Loucy (cell line): Measurements from ENCODE around the gene ARMC10.

Experiments used
- H2AFZ ChIP-seq: fragments of 200-600 bp; sonication (generic); 2 replicates; pipeline ENCODE4 v1.6.0; 2016; ENCODE audit warnings: antibody characterized with exemption, mild to moderate bottlenecking, low read length, moderate library complexity
- H3F3A ChIP-seq: fragments of 200-600 bp; 2 replicates; pipeline ENCODE4 v1.6.0; 2016; ENCODE audit warnings: antibody characterized with exemption, low read depth, mild to moderate bottlenecking
- H3K27me3 ChIP-seq: fragments of 200-600 bp; sonication (generic); 2 replicates; pipeline ENCODE4 v1.6.1; 2014; ENCODE audit warnings: low read length, mild to moderate bottlenecking; ENCODE audit not compliant: insufficient read depth, poor library complexity, severe bottlenecking
- H3K36me3 ChIP-seq: fragments of 200-600 bp; sonication (generic); 2 replicates; pipeline ENCODE4 v1.6.1; 2016; ENCODE audit warnings: low read length; ENCODE audit not compliant: insufficient read depth
- H3K4me1 ChIP-seq: fragments of 200-600 bp; sonication (generic); 2 replicates; pipeline ENCODE4 v1.5.1; 2014; ENCODE audit warnings: low read length, mild to moderate bottlenecking; ENCODE audit not compliant: insufficient read depth, poor library complexity, severe bottlenecking
- H3K4me2 ChIP-seq: fragments of 200-600 bp; sonication (generic); 2 replicates; pipeline ENCODE4 v1.6.0; 2014; ENCODE audit warnings: antibody characterized with exemption, low read length, low read depth, mild to moderate bottlenecking; ENCODE audit not compliant: poor library complexity, severe bottlenecking
- H3K4me3 ChIP-seq: fragments of 200-600 bp; sonication (generic); 2 replicates; pipeline ENCODE4 v1.5.1; 2014; ENCODE audit warnings: low read length, mild to moderate bottlenecking, mixed read lengths; ENCODE audit not compliant: poor library complexity, severe bottlenecking
- H3K79me2 ChIP-seq: fragments of 200-600 bp; sonication (generic); 2 replicates; pipeline ENCODE4 v1.6.1; 2014; ENCODE audit warnings: low read length; ENCODE audit not compliant: insufficient read depth
- H3K9ac ChIP-seq: fragments of 200-600 bp; sonication (generic); 2 replicates; pipeline ENCODE4 v1.6.0; 2014; ENCODE audit warnings: mild to moderate bottlenecking, low read depth, low read length, moderate library complexity; ENCODE audit not compliant: poor library complexity, severe bottlenecking
- H3K9me2 ChIP-seq: fragments of 200-600 bp; sonication (generic); replicated peaks from 2 replicates; pipeline ENCODE4 v1.6.1; 2016; ENCODE audit warnings: low read depth, low read length, mixed read lengths
- H3K9me3 ChIP-seq: fragments of 200-600 bp; sonication (generic); 2 replicates; pipeline ENCODE4 v1.6.1; 2014; ENCODE audit warnings: mild to moderate bottlenecking, antibody characterized with exemption, low read length, low read depth; ENCODE audit not compliant: insufficient read depth
- H4K20me1 ChIP-seq: fragments of 200-600 bp; sonication (generic); 2 replicates; pipeline ENCODE4 v1.6.0; 2014; ENCODE audit warnings: antibody characterized with exemption, low read length, mild to moderate bottlenecking; ENCODE audit not compliant: insufficient read depth, poor library complexity, severe bottlenecking
- EZH2phosphoT487 ChIP-seq: fragments of 200-600 bp; IDR thresholded peaks from 2 replicates; pipeline ENCODE4 v1.6.1; 2018; ENCODE audit warnings: antibody characterized with exemption, mild to moderate bottlenecking, moderate library complexity, borderline replicate concordance
- TF ChIP-seq, protein P1 (sequence below): fragments of 200-600 bp; sonication (generic); conservative IDR thresholded peaks from 2 replicates; pipeline ENCODE4 v1.5.1; 2014; ENCODE audit warnings: mild to moderate bottlenecking, antibody characterized with exemption, low read length

The ARMC10 gene

DNA sequence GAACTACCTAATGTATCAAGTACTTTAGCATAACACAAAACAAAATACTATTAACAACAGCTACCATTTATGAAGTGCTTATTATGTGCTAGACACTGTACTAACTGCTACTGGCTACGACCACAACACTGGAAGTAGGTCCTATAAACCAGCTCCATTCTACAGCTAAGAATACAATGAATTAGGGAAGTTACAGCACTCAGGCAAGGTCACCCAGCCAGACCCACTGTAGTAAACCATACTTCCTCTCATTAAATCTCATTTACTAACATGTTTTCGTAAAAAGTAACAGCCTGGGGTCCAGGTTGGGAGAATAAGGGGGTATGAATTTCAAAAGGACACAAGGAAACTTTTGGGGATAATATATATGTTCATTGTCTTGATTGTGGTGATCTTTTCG lies 48.6 kb downstream of the ARMC10 start:
- no peak overlapping the region for H3K4me2 ChIP-seq
- no peaks in the 10 kb centered on the region for H4K20me1 ChIP-seq

DNA sequence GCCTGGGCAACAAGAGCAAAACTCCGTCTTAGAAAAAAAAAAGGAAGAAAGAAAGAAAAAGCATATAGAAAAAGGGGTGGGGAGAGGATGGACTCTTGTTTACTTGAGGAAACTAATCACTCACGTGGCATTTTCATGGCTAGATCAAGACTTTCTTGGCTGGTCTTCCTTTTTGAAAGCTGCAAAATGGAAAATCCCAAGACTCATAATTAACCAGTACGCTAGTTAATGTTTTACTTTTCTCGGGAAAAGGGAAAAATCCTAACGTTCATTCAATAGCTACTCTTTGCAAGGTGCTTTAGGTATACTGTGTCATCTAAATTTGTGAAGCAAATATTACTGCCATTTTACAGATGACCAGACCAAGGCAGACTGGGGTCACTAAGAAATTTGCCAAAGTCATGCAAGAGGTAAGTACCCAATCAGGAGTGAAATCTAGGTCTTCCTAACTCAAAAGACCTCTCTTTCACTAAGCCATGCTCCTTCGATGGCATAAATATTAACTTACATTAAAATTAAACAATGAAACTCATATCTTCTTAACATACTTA lies 49.6 kb downstream of the ARMC10 start:
- H3K79me2 ChIP-seq: no peaks in the 10 kb centered on the region
- H3K27me3 ChIP-seq: no peaks in the 10 kb centered on the region
- no peaks in the 10 kb centered on the region for H3K9me3 ChIP-seq
- H3K4me1 ChIP-seq: no peaks in the 10 kb centered on the region
- no peak overlapping the region for H3K4me3 ChIP-seq
- H2AFZ ChIP-seq: no peak overlapping the region
- no peaks in the 10 kb centered on the region for H4K20me1 ChIP-seq
- no peaks in the 10 kb centered on the region for H3F3A ChIP-seq
- no peak overlapping the region for H3K4me2 ChIP-seq
- TF ChIP-seq, protein P1, sequence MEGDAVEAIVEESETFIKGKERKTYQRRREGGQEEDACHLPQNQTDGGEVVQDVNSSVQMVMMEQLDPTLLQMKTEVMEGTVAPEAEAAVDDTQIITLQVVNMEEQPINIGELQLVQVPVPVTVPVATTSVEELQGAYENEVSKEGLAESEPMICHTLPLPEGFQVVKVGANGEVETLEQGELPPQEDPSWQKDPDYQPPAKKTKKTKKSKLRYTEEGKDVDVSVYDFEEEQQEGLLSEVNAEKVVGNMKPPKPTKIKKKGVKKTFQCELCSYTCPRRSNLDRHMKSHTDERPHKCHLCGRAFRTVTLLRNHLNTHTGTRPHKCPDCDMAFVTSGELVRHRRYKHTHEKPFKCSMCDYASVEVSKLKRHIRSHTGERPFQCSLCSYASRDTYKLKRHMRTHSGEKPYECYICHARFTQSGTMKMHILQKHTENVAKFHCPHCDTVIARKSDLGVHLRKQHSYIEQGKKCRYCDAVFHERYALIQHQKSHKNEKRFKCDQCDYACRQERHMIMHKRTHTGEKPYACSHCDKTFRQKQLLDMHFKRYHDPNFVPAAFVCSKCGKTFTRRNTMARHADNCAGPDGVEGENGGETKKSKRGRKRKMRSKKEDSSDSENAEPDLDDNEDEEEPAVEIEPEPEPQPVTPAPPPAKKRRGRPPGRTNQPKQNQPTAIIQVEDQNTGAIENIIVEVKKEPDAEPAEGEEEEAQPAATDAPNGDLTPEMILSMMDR: no peak
- no peak for TF ChIP-seq EZH2phosphoT487
- peaks cover 12% of the 10 kb centered on the region; the same call in 1 of the 2 replicates for H3K36me3 ChIP-seq
- H3K9me2 ChIP-seq: no peaks in the 10 kb centered on the region
- no peak overlapping the region for H3K9ac ChIP-seq

More for the DNA sequence above, 48.6 kb downstream of the ARMC10 start:
- no peaks in the 10 kb centered on the region for H3F3A ChIP-seq
- H3K9ac ChIP-seq: no peak overlapping the region
- H3K4me1 ChIP-seq: no peaks in the 10 kb centered on the region
- H3K36me3 ChIP-seq: peaks cover 12% of the 10 kb centered on the region; the same call in 1 of the 2 replicates
- H3K9me3 ChIP-seq: no peaks in the 10 kb centered on the region
- TF ChIP-seq, protein P1: no peak
- TF ChIP-seq EZH2phosphoT487: no peak
- H3K9me2 ChIP-seq: no peaks in the 10 kb centered on the region
- H3K27me3 ChIP-seq: no peaks in the 10 kb centered on the region
- no peak overlapping the region for H2AFZ ChIP-seq
- H3K4me3 ChIP-seq: no peak overlapping the region
- H3K79me2 ChIP-seq: no peaks in the 10 kb centered on the region

DNA sequence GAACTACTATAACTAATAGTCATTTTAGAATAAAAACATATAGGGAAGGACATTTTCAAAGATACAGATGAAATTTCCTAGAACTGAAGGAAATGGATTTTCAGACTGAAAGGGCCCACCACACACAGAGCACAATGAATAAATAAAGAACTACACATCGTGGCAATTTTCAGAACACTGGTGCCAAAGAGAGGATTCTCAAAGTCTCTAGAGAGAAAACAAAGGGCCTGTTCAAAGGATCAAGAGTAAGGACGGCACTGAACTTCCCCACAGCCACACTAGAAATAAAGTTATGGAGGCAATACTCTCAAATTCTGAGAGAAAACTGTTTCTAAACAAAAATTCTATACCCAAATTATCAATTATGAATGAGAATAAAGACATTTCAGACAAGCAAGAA lies 52.1 kb downstream of the ARMC10 start:
- H3K79me2 ChIP-seq: no peaks in the 10 kb centered on the region

More for the DNA sequence above, 52.1 kb downstream of the ARMC10 start:
- Histone ChIP-seq H3K36me3 (peaks cover 8% of the 10 kb centered on the region; the same call in 1 of the 2 replicates), H3F3A (no peaks in the 10 kb centered on the region), H3K9me3 (no peaks in the 10 kb centered on the region), H3K4me3 (no peak overlapping the region), H3K4me2 (no peak overlapping the region), H3K9me2 (no peaks in the 10 kb centered on the region), H2AFZ (no peak overlapping the region), H4K20me1 (no peaks in the 10 kb centered on the region), H3K9ac (no peak overlapping the region), H3K4me1 (peaks cover 4% of the 10 kb centered on the region), H3K27me3 (no peaks in the 10 kb centered on the region)
- TF ChIP-seq EZH2phosphoT487: no peak
- TF ChIP-seq, protein P1: no peak
